HCT116 (cell line): ENCODE results near the gene LAMP1.

ENCODE experiments used
- CEBPB ChIP-seq: IDR thresholded peaks from 2 replicates; pipeline ENCODE4 v1.6.1; 2012; ENCODE audit warnings: low read depth
- POLR2A ChIP-seq: IDR thresholded peaks from 2 replicates; pipeline ENCODE4 v1.7.0; 2011; ENCODE audit warnings: borderline replicate concordance; ENCODE audit not compliant: insufficient read depth, insufficient read length; ENCODE audit errors: extremely low read depth
- POLR2AphosphoS5 ChIP-seq: IDR thresholded peaks from 2 replicates; pipeline ENCODE4 v1.6.1; 2011; ENCODE audit warnings: mild to moderate bottlenecking, low read depth, low read length, moderate library complexity
- SIN3A ChIP-seq: IDR thresholded peaks from 2 replicates; pipeline ENCODE4 v1.6.1; 2012; ENCODE audit warnings: low read depth
- ZFX ChIP-seq: fragments of 450-650 bp; IDR thresholded peaks from 2 replicates; pipeline ENCODE4 v1.6.1; 2017
- TF ChIP-seq, protein P1 (sequence below): IDR thresholded peaks from 2 replicates; pipeline ENCODE4 v1.6.1; 2012; ENCODE audit warnings: low read depth

DNA sequence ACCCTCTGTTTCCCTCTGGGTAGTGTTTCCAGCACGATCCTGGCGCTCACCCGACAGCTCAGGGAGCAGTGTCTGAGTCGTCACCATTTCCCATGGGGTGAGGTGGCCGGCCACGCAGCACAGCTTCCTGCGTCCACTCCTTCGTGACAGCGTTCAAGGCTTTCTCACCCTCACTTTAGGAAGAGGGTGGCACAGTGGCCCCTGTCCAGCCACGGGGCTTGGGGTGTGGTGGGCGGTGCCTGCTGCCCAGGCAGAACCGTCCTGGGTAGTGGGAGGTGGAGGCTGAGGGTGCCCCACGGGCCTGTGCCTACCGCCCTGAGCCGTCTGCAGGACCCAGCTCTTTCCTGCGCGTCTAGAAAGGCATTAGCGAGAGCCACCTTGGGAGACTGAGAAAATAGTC, 21.9 kb downstream of the LAMP1 start:
- TF ChIP-seq CEBPB (no peak), ZFX (no peak), POLR2AphosphoS5 (no peak), POLR2A (no peak), SIN3A (no peak)
- TF ChIP-seq, protein P1, sequence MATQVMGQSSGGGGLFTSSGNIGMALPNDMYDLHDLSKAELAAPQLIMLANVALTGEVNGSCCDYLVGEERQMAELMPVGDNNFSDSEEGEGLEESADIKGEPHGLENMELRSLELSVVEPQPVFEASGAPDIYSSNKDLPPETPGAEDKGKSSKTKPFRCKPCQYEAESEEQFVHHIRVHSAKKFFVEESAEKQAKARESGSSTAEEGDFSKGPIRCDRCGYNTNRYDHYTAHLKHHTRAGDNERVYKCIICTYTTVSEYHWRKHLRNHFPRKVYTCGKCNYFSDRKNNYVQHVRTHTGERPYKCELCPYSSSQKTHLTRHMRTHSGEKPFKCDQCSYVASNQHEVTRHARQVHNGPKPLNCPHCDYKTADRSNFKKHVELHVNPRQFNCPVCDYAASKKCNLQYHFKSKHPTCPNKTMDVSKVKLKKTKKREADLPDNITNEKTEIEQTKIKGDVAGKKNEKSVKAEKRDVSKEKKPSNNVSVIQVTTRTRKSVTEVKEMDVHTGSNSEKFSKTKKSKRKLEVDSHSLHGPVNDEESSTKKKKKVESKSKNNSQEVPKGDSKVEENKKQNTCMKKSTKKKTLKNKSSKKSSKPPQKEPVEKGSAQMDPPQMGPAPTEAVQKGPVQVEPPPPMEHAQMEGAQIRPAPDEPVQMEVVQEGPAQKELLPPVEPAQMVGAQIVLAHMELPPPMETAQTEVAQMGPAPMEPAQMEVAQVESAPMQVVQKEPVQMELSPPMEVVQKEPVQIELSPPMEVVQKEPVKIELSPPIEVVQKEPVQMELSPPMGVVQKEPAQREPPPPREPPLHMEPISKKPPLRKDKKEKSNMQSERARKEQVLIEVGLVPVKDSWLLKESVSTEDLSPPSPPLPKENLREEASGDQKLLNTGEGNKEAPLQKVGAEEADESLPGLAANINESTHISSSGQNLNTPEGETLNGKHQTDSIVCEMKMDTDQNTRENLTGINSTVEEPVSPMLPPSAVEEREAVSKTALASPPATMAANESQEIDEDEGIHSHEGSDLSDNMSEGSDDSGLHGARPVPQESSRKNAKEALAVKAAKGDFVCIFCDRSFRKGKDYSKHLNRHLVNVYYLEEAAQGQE = no peak
